ENCODE measurements around the gene NT5M.

The NT5M gene

DNA sequence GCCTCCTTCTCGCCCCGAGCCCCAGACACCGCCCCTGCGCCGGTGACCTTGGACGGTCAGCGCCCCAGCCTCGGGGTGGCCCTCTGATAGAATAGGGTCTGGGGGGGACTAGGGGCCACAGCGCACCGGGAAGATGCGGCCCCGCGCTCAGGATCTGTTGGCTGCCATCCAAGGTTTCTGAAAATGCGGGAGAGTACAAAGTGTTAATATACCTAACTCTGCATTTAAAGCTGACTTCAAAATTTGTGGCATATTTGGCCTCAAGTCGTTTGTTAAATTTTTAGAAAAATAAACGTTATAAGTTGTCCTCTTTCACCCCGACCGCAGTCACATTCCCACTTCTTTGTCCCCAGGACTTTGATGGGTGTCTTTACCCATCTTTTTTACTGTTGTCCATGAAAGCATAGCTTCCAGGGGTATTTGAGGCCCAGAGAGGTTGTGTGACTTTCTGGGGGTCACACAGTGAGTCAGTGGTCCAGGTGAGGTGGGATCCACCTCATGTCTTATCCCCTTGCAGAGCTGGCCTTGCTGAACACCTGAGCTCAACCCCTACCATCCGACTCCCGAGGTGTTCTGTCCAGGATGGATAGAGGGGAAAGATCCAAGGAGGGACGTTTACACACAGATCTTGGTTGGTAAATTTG is 796 bp downstream of the NT5M start:
- no peak for DNase-seq

DNA sequence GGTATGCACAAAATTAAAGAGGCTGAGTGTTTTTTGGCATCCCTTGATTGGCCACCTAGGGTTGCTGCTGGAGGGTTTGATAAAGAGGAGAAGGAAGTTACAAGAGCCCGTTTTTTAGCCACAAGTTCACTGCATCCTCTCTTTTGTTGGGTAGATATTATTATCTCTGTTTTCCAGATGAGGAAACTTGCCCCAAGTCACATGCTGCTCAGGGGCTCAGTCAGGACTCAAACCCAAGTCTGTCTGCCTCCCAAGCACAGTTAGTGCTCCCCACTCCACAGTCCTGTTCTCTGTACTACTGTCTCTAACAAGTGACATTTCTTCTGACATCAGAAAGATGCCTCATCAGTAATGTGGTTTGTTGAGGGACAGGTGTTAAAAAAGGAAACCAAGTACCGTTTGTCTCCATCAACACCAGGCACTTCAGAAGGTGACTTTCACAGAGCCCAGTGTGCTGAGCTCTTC is 1.4 kb downstream of the NT5M start:
- no peak for DNase-seq

DNA sequence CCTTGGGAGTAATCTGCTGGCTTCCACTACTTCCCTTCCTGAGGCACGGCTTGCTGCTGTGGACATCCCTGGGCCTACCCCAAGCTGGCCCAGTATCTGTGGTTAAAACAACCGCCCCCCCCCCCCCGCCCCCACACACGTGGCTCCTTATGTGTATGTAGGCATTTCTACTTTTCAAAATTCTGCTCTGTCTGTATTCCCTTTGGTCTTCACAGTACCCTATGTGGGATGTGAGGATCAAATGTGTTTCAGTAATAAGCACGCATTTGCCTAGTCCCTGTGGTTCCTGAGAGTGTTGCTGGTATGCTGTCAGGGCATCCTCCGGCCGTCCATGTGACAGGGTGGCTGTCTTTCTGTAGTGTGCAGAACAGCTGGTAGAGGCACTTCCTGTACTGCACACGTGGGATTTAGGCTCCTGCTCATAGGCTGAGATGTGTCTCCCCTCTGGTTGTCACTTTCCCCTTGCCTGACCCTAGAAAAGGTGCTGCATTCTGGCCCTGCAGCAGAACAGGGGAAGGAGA is 2.2 kb downstream of the NT5M start:
- DNase-seq: peak; percentile 67 to 78 (median 78)

DNA sequence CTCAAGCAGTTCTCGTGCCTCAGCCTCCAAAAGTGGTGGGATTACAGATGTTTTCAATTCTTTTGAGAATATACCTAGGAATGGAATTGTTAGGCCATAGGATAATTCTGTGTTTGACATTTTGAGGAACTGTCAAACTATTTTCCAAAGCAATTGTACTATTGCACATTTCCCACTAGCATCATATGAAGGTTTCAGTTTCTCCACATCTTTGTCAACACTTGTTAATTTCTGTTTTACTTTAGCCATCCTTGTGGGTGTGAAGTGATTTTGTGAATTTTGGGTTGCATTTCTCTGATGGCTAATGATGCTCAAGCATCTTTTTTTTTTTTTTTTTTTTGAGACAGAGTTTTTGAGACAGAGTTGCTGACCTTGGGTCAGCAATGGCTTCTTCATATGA is 6.2 kb downstream of the NT5M start:
- DNase-seq: peak in 1 of 3 donors; percentile 43

DNA sequence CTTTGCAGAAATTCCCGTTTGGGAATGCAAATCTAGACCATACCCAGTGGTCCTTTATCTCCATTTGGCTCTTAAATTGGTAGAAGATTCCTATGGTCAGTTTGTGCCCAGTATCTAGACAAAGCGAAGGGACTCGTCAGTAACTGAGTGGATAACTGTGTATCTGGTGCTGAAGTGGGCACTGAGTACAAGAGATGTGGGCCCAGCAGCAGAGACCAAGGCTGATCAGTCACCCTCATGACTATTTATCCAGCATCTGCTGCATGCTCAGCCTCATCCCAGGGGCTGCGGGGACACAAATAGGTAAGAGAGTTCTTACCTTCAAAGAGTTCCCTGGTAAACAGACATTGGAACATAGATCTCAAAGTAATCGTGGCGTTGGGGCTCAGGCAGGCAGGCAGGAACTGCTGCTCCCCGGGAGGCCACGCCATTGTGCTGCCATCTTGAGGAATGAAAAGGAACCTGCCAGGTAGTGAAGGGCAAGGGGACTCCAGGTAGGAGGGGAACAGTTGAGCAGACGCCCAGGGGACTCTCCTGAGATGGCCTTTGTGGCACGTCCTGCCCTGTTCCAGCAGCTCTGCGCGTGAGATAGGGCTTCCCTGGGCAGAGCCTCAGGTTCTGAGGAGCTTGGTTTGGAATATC is 10.3 kb downstream of the NT5M start:
- peak; percentile 42 to 63 (median 51) for DNase-seq

DNA sequence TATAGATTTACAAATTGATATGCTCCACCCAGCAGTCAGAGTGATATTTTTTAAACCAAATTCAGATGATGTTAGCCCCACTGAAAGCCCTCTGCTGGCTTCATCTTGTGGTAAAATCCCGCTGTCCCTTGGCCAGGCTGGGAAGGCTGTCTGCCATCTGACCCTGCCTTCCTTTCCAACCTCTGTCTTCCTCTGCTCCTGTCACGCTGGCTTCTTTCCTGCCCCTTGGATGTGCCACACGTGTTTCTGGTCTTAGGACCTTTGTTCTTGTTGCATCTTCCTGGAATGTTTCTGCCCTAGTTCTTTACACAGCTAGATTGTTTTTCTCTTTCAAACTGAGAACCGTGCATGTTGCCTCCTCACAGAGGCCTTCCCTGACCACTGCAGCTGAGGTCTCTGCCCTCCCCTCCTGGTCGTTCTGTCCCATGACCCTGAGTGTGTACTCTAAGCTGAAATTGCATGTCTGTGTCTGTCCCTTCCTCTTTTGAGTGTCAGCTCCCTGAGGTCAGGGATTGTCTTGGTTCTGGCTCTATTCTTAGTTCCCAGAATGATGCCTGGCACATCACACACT is 11.4 kb downstream of the NT5M start:
- peak in 1 of 3 donors; percentile 21 for DNase-seq

DNA sequence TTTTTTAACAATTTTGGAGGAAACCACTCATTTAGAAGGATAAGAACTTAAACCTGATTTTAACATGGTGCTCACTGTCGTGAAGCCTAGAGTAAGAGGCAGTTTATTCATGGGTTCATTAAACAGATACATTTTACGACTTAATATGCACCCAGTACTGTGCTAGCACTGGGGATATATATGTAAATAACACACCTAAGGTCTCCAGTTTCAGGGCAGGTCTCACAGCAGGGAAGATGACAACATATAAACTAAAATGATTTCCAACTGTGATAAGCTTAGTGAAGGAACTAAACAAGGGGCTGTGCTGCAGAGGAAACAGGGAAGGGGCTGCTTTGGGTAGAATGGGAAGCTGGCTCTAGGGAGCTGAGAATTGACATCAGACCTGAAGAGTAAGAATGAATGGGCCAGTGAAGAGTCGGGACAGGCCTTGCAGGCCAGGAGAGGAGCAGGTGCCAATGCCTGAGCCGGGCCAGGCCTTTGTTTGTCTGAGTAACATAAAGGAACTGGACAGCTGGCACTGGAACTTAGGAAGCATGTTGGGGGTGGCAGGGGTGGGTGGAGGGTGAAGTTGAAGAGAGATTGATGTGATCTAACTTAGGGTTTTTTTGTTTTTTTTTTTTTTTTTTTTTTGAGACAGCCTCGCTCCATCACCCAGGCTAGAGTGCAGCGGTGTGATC is 12.1 kb downstream of the NT5M start:
- DNase-seq: no peak

DNA sequence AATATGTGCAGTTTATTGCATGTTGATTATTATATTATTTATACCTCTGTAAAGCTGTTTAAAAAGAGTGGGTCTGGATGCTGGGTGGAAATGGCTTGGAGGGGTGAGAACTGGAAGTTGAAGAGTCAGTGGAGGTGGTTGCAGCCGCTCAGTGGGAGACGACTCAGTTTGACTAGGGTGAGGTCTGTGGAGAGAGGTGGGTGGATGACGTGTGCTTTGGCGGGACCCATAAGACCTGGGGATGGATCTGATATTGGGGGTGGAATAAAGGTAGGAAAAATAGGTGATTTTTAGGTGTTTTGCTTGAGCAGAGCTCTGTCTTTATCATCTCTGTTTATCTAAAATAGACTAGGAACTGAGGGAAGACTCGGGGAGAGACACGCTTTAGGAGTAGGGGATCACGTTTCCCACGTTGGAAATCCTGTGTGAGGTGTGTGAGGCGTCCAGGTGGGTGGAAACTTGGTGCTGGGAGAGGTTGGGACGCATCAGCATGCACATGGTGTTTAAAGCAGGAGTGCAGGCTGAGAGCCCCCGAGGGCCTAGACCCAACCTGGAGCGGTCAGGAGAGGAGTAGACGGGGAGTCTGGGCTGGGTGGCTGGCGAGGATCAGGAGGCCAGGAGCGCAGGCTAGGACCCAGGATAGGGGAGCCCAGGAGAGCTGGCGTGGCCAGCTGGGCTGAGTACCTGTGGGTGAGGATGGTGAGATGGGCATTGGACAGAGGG is 17.2 kb downstream of the NT5M start:
- no peak for DNase-seq

DNA sequence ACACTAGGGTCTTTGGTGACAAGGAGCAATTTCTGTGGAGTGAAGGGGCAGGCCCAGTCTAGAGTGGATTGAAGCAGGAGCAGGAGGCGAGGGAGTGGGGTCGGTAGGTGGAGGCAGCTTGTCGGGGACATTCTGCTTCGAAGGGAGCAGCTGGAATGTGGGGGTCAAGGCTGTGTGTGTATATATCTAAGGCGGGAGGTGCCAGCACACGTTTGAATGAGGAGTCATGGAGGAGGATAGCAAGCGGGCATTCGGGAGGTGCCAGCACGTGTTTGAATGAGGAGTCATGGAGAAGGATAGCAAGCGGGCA is 17.7 kb downstream of the NT5M start:
- no peak for DNase-seq

DNA sequence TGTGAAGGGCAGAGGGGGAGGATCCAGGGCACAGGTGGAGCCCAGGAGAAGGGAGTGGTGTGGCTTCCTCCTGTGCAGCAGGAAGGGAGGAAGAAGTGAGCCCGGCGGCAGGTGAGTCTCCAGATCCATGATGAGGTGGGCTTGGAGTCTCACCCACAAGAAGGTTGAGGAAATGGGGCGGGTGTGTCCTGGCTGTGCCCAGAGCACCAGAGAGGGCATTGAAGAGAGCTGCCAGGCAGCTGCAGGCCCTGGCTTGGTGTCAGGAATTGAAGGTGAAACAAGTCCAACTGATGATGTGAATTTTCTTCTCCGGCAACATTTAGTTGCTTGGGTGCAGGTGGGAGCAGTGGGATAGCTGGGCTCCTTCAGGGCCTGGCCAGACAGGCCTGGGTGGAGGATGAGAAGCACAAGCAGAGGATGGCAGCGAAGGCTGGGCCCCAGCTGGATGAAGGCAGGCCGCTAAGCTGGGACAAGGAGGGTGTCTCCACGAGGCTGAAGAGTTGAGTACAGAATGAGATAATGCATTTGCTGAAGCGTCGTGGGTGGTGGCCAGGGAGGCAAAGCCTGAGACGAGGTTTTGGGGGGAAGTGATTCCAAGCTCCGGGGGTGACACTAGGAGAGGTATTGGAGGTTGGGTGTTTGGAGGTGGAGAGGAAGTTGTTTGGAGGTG is 18.3 kb downstream of the NT5M start:
- DNase-seq: no peak

DNA sequence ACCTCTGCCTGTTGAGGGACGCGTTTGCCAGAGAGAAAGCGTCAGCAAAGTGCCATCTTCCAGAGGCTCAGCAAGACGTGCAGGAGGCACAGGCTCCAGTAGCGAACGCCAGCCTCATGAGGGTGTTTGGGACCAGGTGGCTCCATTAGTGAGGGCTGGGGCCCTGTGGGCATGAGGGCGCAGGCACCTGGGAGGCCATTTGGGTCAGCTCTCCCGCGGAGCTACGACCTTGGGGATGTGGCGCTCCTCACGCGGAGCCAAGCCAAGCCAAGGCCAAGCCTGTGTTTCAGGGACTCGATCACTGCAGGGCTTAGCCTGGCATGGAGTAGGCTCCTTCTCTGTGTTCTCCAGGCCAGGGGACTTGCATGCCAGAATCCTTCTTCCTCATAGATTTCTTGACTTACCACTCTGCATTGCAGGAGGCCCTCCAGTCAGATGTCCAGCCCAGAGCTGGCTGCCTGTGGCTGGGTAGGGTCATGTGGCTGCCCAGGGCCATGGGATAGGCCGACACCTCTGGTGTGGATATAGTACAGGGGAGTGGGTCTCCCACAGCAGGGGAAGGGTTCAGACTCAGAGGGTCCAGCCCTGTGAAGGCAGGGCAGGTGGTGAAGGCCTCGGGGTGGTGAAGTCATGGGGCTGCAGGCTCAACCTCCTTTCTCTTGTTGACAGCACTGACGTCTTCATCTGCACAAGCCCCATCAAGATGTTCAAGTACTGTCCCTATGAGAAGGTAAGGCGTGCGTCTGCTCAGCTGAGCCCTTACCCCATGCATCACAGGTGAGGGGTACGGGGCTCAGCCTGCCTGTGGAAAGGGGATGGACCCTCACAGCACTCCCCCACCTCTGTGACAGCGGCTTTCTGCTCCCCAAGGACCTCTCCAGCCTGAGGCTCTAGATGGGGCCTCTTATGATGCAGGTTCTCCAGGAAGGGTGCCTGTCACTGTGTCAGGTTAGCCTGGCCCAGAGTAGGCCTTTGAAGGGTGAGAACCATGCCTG is 19.6 kb downstream of the NT5M start:
- no peak for DNase-seq

DNA sequence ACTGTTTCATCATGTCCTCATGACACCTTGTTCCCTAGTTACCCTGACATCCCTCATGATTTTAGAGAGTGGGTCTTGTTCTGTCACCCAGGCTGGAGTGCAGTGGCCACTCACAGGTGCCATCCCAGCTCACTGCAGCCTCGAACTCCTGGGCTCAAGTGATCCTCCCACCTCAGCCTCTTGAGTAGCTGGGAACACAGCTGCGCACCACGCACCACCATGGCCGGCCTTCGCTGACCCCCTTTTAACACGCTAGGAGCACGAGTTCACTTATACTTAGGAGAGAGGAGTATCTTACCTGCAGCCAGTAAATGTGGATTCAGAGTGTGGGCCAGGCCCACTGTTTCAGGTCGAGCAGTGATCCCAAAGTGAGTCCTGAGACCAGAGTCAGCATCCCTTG is 21.4 kb downstream of the NT5M start:
- no peak for DNase-seq

DNA sequence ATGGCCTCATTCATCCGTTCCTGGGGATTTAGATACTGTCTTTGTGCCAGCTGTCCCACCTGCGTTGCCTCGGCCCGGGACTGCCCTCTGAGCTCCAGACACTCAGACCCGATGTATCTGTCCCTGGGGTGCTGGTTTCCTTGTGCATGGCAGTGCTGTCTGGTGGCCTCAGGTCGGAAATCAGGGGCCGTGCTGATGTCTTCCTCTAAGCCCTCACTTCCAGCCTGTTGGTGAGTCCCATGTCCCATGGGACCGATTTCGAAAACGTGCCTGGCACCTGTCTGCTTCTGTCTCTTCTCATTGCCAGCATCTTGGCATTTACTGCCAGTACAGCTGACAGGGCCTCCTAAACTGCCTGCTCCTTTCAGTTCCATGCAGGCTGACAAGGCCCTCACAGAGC is 22.1 kb downstream of the NT5M start:
- DNase-seq: no peak

DNA sequence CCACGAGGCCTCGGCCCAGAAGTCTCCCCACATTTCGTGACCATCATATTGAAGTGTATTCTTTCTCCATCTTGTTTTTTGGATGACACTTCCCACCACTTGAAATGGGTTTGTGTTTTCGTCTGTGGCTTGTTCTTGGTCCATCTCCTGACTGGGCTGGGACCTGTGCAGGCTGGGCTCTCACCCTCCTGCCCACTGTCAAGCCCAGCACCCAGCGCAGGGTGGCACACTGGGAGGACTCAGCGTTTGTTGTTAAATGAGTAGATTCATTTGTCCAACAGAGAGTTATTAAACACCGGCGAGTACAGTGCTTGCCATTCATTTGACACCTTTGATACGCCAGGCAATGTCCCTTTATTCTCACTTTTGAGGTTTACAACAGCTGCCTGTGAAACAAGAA is 22.6 kb downstream of the NT5M start:
- DNase-seq: no peak

DNA sequence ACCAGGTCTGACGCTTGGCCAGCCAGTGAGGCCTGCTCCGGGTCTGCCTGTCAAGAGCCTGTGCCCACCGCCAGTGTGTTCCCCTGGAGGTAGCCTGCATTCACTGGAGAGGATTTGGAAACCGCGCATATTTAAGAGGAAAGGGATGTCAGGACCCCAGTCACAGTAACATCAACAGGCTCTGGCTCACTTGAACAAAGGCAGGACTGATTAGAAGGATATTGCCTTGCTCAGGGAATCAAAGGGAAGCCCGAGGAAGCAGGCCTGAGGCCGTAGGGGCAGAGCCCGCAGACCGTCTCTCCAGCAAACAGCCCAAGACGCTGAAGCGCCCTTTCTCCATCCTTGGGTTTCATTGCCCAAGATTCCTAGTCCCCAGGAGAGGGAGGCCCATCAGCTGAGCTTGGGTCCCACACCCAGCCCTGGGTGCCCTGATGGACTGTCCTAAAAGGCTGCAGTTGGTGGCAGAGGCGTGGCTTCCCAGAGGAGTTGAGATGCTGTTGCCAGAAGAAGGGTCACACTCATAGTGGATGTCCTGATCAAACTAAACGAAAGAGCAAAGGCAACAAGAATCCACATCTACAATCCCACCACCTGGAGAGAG is 23.2 kb downstream of the NT5M start:
- DNase-seq: no peak

DNA sequence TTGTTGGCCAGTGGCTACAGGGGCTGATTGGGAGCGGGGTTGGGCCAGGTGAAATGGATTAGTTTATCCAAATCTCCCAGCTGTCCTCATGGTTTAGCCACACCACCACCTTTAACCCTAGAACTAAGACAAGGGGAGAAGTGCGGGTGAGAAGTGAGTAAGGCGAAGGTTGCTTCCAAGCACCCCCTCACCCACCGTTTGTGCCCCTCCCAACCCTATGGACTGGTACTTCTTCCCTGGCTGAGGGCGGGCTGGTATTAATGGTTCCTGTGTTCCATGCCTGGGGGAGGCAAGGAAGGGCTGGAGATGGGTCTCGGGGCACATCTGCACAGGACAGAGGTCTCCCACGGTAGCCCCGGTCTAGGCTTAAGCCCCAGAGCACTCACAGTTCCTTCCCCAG is 25.1 kb downstream of the NT5M start:
- no peak for DNase-seq

DNA sequence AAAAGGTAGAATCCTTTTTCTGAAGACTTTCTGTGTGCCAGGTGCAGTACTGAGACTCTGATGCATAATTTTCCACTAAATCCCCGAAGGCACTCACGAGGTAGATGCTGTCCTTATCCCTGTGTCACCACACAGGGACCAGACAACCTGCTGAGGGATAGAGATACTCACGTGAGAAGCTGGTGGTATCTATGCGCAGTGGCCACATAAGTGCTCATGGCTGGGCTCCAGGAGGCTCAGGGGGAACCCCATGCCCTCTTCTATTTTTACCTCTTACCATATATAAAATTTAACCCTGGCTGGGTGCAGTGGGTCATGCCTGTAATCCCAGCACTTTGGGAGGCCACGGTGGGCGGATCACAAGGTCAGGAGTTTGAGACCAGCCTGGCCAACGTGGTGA is 38.3 kb downstream of the NT5M start:
- no peak for DNase-seq

DNA sequence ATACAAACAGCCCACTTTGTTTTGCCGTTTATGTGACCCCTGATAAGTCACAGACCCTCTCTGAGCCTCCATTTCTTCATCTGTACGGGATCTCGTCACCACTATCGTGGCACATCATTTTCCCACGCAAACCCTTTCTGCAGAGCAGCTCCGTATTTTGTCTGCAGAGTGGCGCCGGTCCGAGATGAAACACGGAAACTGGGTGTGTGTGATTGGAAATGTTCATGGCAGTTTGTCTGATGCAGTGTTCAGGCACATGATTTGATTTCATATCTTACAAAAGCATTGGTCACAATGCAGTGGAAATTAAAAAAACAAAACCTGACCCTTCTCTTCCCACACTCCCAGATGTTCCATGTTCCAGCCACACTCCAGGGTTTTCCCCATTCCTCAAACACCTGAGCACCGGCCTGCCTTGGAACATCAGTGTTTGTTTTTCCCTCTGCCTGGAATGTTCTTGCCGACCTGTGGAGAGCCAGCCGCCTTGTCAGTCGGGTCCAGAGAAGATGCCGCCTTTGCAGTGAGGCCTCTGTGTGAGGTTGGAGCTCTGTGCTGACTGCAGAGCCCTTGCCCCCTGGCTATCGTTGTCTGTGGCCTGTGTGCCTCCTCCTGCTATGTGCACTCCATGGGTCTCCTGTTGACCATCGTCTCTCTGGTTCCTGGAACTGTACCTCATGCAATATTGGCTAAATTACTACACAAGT is 39.2 kb downstream of the NT5M start:
- no peak for DNase-seq

DNA sequence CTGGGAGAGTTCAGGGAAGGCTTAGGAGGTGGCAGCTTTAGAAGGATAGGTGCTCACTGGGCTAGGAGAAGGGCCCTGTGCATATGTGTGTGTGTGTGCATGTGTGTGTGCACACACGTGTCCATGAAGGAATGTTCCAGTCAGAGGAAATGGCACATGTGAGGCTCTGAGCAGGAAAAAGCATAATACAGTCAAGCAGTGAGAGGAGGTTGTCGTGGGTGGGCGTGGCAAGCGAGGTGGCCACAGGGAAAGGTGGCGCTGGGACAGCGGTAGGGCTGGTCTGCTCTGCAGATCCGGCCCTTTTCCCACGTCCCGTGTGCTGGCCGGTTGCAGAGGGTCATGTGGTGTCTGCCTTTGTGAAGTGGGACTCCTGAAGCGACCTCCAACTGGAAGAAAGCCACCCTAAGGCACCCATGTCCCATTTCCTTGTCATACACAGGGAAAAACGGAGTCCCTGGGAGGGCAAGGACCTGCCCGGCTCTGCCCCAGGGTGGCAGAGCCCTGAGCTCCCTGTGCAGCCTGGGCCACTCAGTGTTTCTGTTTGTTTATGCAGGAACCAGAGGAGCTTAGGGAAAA is 40.1 kb downstream of the NT5M start:
- no peak for DNase-seq
